ENCODE data around the gene FUT4. TPM values are rescaled to one million over a fixed set of nuclear protein-coding genes. Genes with fewer than 3 reads are reported as not detected.
A peak's percentile ranks its signal among the peaks of the same experiment; 100 is the strongest.

Gene FUT4
- 5.6 and 7.2 TPM in 2 replicates for total RNA-seq

GRCh38 chr11:94543695-94544645 lies at the start of gene FUT4:
Gene FUT4, plus strand, starts transcription at chr11:94543921. Its CDS starts 213 bp downstream, at chr11:94544134.
- peak within 1 kb of the TSS; percentile 87 for H3K4me3 ChIP-seq (ENCODE audit: insufficient read depth, low read length)
- H3K4me2 ChIP-seq (ENCODE audit: insufficient read depth, low read length): peak within 1 kb of the TSS; percentile 85
- peaks cover 27% of the 10 kb centered on the region for H4K20me1 ChIP-seq (ENCODE audit: insufficient read depth, low read length)
- peak; percentile 98 for DNase-seq (ENCODE audit: insufficient read length, low spot score, missing footprints)
- no peaks in the 10 kb centered on the region for H3K27me3 ChIP-seq (ENCODE audit: insufficient read depth, low read length)
- H3K27ac ChIP-seq (ENCODE audit: low read depth, low read length): peak within 1 kb of the TSS; percentile 87
- TF ChIP-seq CTCF (IDR thresholded peaks at IDR 0.05; ENCODE audit: extremely low read depth, low read depth, low read length): no peak
- no peaks in the 10 kb centered on the region for H3K9me3 ChIP-seq (ENCODE audit: low read depth, low read length)
- peaks cover 42% of the 10 kb centered on the region for H3K79me2 ChIP-seq (ENCODE audit: insufficient read depth, low read length)
- H2AFZ ChIP-seq (ENCODE audit: low read length): peak within 1 kb of the TSS; percentile 95
- no peaks in the 10 kb centered on the region for H3K36me3 ChIP-seq (ENCODE audit: insufficient read depth, low read length)
- H3K4me1 ChIP-seq (ENCODE audit: insufficient read depth, low read length): peaks cover 24% of the 10 kb centered on the region

GRCh38 chr11:94494126-94494680 lies 49.5 kb upstream of the FUT4 start:
- Histone ChIP-seq H3K27ac (ENCODE audit: low read depth, low read length) (peak overlapping the region; percentile 85), H3K27me3 (ENCODE audit: insufficient read depth, low read length) (no peaks in the 10 kb centered on the region), H3K79me2 (ENCODE audit: insufficient read depth, low read length) (peaks cover 35% of the 10 kb centered on the region), H3K4me1 (ENCODE audit: insufficient read depth, low read length) (peaks cover 7% of the 10 kb centered on the region), H3K4me2 (ENCODE audit: insufficient read depth, low read length) (peak overlapping the region; percentile 97), H3K36me3 (ENCODE audit: insufficient read depth, low read length) (peaks cover 23% of the 10 kb centered on the region), H3K4me3 (ENCODE audit: insufficient read depth, low read length) (peak overlapping the region; percentile 96), H3K9me3 (ENCODE audit: low read depth, low read length) (no peaks in the 10 kb centered on the region), H4K20me1 (ENCODE audit: insufficient read depth, low read length) (no peaks in the 10 kb centered on the region), H2AFZ (ENCODE audit: low read length) (peak overlapping the region; percentile 97)
- no peak for DNase-seq (ENCODE audit: insufficient read length, low spot score, missing footprints)
- no peak for TF ChIP-seq CTCF (IDR thresholded peaks at IDR 0.05; ENCODE audit: extremely low read depth, low read depth, low read length)

- H2AFZ ChIP-seq (ENCODE audit: low read length): no peak overlapping the region
- no peak for DNase-seq (ENCODE audit: insufficient read length, low spot score, missing footprints)
- no peak overlapping the region for H3K4me2 ChIP-seq (ENCODE audit: insufficient read depth, low read length)
- H3K79me2 ChIP-seq (ENCODE audit: insufficient read depth, low read length): peaks cover 4% of the 10 kb centered on the region
- H3K27me3 ChIP-seq (ENCODE audit: insufficient read depth, low read length): no peaks in the 10 kb centered on the region
- peaks cover 24% of the 10 kb centered on the region for H3K36me3 ChIP-seq (ENCODE audit: insufficient read depth, low read length)
- no peak for TF ChIP-seq CTCF (IDR thresholded peaks at IDR 0.05; ENCODE audit: extremely low read depth, low read depth, low read length)
- no peak overlapping the region for H3K27ac ChIP-seq (ENCODE audit: low read depth, low read length)
- H4K20me1 ChIP-seq (ENCODE audit: insufficient read depth, low read length): no peaks in the 10 kb centered on the region
- no peaks in the 10 kb centered on the region for H3K9me3 ChIP-seq (ENCODE audit: low read depth, low read length)
- no peaks in the 10 kb centered on the region for H3K4me1 ChIP-seq (ENCODE audit: insufficient read depth, low read length)
- no peak overlapping the region for H3K4me3 ChIP-seq (ENCODE audit: insufficient read depth, low read length)
These were observed 43.5 kb upstream of the FUT4 start for GRCh38 chr11:94500181-94500580.

- no peak for DNase-seq (ENCODE audit: insufficient read length, low spot score, missing footprints)
- no peaks in the 10 kb centered on the region for H3K9me3 ChIP-seq (ENCODE audit: low read depth, low read length)
- H2AFZ ChIP-seq (ENCODE audit: low read length): no peak overlapping the region
- H3K79me2 ChIP-seq (ENCODE audit: insufficient read depth, low read length): no peaks in the 10 kb centered on the region
- peaks cover 23% of the 10 kb centered on the region for H3K36me3 ChIP-seq (ENCODE audit: insufficient read depth, low read length)
- no peaks in the 10 kb centered on the region for H4K20me1 ChIP-seq (ENCODE audit: insufficient read depth, low read length)
- H3K4me3 ChIP-seq (ENCODE audit: insufficient read depth, low read length): no peak overlapping the region
- no peak overlapping the region for H3K27ac ChIP-seq (ENCODE audit: low read depth, low read length)
- H3K27me3 ChIP-seq (ENCODE audit: insufficient read depth, low read length): no peaks in the 10 kb centered on the region
- no peaks in the 10 kb centered on the region for H3K4me1 ChIP-seq (ENCODE audit: insufficient read depth, low read length)
- no peak for TF ChIP-seq CTCF (IDR thresholded peaks at IDR 0.05; ENCODE audit: extremely low read depth, low read depth, low read length)
- no peak overlapping the region for H3K4me2 ChIP-seq (ENCODE audit: insufficient read depth, low read length)
These were observed 42.2 kb upstream of the FUT4 start for GRCh38 chr11:94501522-94501921.

Measured in osteoblast (primary cell).